AG09309 (cell line): ENCODE measurements around the gene DCAF4.

Experiments used
- DNase-seq: peaks from one replicate; pipeline ENCODE4 v3.0.0-alpha.2; 2010; ENCODE audit warnings: low read depth
- H3K4me3 ChIP-seq: 2 replicates; pipeline ENCODE4 v1.5.1; 2011; ENCODE audit warnings: mild to moderate bottlenecking, low read depth, low read length, moderate library complexity; ENCODE audit not compliant: control insufficient read depth
- CTCF ChIP-seq: IDR thresholded peaks from 2 replicates; pipeline ENCODE4 v1.5.1; 2011; ENCODE audit warnings: mild to moderate bottlenecking, low read depth, low read length, inconsistent platforms; ENCODE audit not compliant: insufficient read depth, control insufficient read depth; ENCODE audit errors: missing control alignments

Gene DCAF4

GRCh38 chr14:72888636-72889201 lies 37.5 kb upstream of the DCAF4 start:
- TF ChIP-seq CTCF, result no peak
- no peak for DNase-seq
- H3K4me3 ChIP-seq, result no peak overlapping the region

- H3K4me3 ChIP-seq, result no peak overlapping the region
- no peak for TF ChIP-seq CTCF
- no peak for DNase-seq
Measured at GRCh38 chr14:72889366-72889765, 36.9 kb upstream of the DCAF4 start.

DNA sequence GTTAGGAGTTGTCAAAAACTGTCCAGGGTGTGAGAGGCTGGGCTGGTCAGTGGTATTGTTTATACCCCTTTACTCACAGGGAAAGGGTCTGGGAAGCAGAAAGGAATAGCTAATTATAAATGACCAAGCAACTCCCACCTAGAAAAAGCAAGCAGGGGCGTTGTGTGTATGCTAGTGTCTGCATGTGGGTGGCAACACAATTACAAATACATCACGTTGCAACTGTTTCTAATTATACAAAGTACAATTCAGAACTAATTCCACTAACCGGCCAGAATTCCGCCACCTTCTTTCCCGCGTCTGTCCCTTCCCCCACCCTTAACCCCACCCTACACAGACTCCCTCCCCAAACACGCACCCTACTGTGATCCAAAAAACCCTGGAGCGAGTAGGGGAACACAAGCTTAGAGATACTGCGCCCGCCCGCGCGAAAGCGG lies 34.6 kb upstream of the DCAF4 start:
- H3K4me3 ChIP-seq, result peak overlapping the region; percentile 98
- DNase-seq, result no peak
- TF ChIP-seq CTCF, result no peak

DNA sequence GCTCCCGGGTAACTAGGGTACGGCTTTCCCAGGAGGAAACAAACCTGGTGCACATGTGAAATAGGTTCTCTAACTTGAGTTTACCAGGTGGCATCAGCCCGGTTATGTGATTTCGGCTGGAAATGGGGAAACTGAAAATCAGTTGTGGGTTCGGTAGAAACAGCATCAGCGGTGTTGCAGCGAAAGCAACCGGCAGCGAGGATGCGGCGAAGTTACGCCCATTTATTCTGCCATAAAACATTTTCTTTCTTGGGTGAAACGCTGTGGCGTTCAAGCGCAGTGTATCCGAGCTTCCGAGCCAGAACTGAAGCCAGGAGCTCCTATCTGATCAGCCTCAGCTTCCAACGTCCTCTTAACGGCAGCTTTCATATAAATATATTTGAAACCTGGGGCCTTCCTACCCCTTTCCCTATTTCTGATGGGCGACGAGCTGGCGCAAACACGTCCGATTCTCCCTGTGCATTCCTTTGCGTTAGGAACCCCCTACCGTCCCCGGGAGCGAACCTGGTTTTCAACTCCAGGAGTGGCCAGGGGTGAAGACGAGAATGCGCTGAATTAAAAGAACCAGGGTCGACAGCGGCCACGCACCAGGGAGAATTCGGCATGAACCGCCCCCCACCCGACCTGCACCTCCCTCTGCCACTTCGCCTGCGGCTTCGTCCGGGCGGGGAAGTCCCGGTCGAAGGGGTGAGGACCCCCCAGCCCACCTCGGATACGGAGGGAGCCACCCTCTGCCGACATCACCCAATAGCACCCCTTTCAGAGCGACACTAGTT lies 34.0 kb upstream of the DCAF4 start:
- H3K4me3 ChIP-seq, result peak overlapping the region; percentile 98
- TF ChIP-seq CTCF, result no peak
- no peak for DNase-seq

DNA sequence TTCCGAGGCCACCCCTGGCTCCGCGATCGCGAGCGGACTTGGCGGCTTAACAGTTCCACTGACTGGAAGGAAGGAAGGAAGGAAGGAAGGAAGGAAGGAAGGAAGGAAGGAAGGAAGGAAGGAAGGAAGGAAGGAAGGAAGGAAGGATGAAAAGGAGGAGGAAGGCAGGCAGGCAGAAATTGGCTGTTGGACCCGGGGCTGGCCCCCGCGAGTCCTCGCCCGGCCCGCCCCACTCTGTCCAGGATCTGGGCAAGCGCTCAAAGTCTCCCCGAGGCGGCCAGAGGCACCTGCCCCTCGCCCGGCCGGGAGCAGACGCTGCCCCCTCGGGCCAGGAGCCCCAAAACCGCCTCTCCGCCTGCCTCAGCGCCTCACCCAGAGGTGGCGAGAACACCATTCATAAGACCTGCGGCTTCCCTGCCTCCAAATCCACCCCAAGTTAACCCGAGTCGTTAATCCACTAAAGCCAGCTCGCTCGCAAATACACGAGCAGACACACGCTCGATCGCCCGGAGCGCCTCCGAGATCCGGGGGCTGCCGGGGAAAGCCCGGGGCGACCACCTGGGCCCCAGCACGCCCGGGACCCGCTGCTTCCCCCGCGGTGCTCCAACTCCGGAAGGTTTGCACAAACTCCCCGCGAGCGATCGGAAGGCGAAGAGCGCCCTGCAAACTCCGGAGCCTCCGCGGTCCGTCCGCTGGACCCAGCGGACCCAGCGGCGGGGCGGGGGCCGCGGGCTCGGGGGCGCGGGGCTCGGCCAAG lies 33.2 kb upstream of the DCAF4 start:
- DNase-seq, result no peak
- peak overlapping the region; percentile 98 for H3K4me3 ChIP-seq
- no peak for TF ChIP-seq CTCF

DNA sequence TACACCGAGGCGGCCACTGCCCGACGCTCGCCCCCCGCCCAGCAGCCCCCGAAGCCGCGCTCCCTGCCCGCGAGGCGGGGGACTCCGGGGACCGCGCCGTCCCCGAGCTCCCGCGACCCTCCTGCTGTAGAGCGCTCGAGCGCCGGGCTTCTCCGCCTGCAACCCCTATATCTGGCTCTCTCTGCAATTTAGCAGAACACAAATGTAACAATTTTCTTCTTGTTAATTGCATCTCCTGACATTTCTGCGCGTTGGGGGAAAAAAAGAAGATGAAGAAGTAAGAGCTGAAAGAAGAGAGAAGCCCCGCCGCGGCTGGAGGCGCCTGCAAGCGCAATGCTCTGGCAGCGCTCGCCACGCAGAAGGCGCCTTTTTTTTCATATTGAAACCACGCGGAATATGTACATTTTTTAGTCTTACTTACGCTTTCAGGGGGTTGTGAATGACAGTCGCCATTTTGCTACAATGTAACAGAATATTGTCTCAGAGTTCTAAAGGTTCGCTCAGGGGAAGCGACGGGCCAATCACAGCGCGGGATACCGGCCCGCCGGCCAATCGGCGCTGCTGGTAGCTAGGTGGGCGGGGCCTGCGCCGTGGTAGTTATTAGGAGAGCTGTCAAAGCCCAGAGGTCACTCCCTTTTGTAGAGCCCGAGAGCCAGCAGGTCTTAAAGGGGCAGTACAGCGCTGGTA lies 32.5 kb upstream of the DCAF4 start, which contains the start of gene DPF3:
DPF3 (minus strand) TSS at position 466 of the 687 bp plus-strand sequence; CDS start at position 453, 13 bp downstream.
- H3K4me3 ChIP-seq, result peak within 1 kb of the TSS; percentile 98
- TF ChIP-seq CTCF, result no peak
- peak; percentile 84 for DNase-seq
